ENCODE measurements around the gene SF3B6.

- TF ChIP-seq CTCF (IDR thresholded peaks at IDR 0.05; ENCODE audit: low read depth, low read length), result no peak
- no peak for TF ChIP-seq POLR2A (IDR thresholded peaks at IDR 0.05; ENCODE audit: extremely low read depth, insufficient read length)
- TF ChIP-seq MAX (IDR thresholded peaks at IDR 0.05; ENCODE audit: low read depth, low read length), result no peak
These were observed 10.8 kb downstream of the SF3B6 start for GRCh38 chr2:24065341-24065740.

Measured in NB4 (cell line).